Panc1 (cell line): ENCODE results near the gene RNASE11. TPM values are rescaled to one million over a fixed set of nuclear protein-coding genes. Genes with fewer than 3 reads are reported as not detected.

Experiments used
- ATAC-seq: fragments of 200-7000 bp; cut with Tn5 transposase; 2 replicates; pipeline ENCODE4 v1.9.1; 2020; ENCODE audit warnings: mild to moderate bottlenecking, moderate library complexity
- BruUV-seq: library from RNA; stranded (reverse); fragments of 400-500 nt; replicated peaks from 2 replicates; lab custom pipeline; 2021; lab: Mats Ljungman, UMichigan
- CTCF ChIA-PET: fragments of 300-600 bp; sonication (Branson Sonifier 250); formaldehyde crosslinking; loops from one replicate; lab custom pipeline; 2022; ENCODE audit warnings: antibody characterized with exemption; lab: Charles Lee
- POLR2A ChIA-PET: fragments of 300-600 bp; sonication (Branson Sonifier 250); formaldehyde crosslinking; loops from one replicate; lab custom pipeline; 2022; ENCODE audit warnings: antibody characterized with exemption; lab: Charles Lee
- DNase-seq: peaks from one replicate; pipeline ENCODE4 v3.0.0-alpha.2; 2010; ENCODE audit warnings: low read depth, low spot score
- H3K27ac ChIP-seq: 2 replicates; pipeline ENCODE4 v1.5.1; 2011; ENCODE audit warnings: mild to moderate bottlenecking, low read length, inconsistent platforms
- H3K27me3 ChIP-seq: fragments of 200-500 bp; sonication (Bioruptor generic); 2 replicates; pipeline ENCODE4 v1.6.0; 2014; ENCODE audit warnings: low read length, inconsistent platforms; ENCODE audit not compliant: control insufficient read depth, insufficient read depth
- H3K36me3 ChIP-seq: fragments of 200-500 bp; sonication (Bioruptor generic); 2 replicates; pipeline ENCODE4 v1.5.1; 2014; ENCODE audit warnings: inconsistent platforms, mild to moderate bottlenecking, low read length, moderate library complexity; ENCODE audit not compliant: control insufficient read depth, insufficient read depth
- H3K4me1 ChIP-seq: 2 replicates; pipeline ENCODE4 v1.5.1; 2011; ENCODE audit warnings: inconsistent platforms, mild to moderate bottlenecking, low read length, moderate library complexity; ENCODE audit not compliant: control insufficient read depth, insufficient read depth
- H3K4me3 ChIP-seq, 2 experiments: 2 replicates each; pipeline ENCODE4 v1.5.1; 2011 to 2012; ENCODE audit warnings: low read depth in 2 of 2, low read length in 2 of 2, mild to moderate bottlenecking in 2 of 2, inconsistent platforms in 1 of 2, moderate library complexity in 1 of 2
- H3K9me3 ChIP-seq: fragments of 200-500 bp; sonication (Bioruptor generic); 2 replicates; pipeline ENCODE4 v1.5.1; 2014; ENCODE audit warnings: low read depth, mild to moderate bottlenecking, inconsistent platforms, low read length, moderate library complexity; ENCODE audit not compliant: control insufficient read depth, insufficient read depth
- CTCF ChIP-seq: fragments of 450-650 bp; IDR thresholded peaks from 2 replicates; pipeline ENCODE4 v1.5.1; 2017; ENCODE audit warnings: mild to moderate bottlenecking
- POLR2AphosphoS5 ChIP-seq: IDR thresholded peaks from 2 replicates; pipeline ENCODE4 v1.6.1; 2012; ENCODE audit warnings: mild to moderate bottlenecking, low read depth, low read length, moderate library complexity
- SIN3A ChIP-seq: IDR thresholded peaks from 2 replicates; pipeline ENCODE4 v1.6.1; 2012; ENCODE audit warnings: low read depth, mild to moderate bottlenecking, low read length, moderate library complexity, borderline replicate concordance; ENCODE audit not compliant: insufficient read depth
- TCF7L2 ChIP-seq: IDR thresholded peaks from 2 replicates; pipeline ENCODE4 v1.6.1; 2011; ENCODE audit warnings: mild to moderate bottlenecking, low read depth, low read length, inconsistent platforms
- in situ Hi-C: cut with HindIII; loops from 2 replicates; pipeline ENCODE4 v1.10.0; 2016; ENCODE audit warnings: low sequenced_read_pairs, low pct_unique_long_range_greater_than_20kb
- intact Hi-C: fragments of 100-400 bp; cut with micrococcal nuclease; formaldehyde crosslinking; loops from one replicate; pipeline ENCODE4 v1.10.0; 2022; ENCODE audit not compliant: unreplicated experiment
- total RNA-seq: library from RNA; stranded (reverse); gene quantifications from one replicate; pipeline ENCODE4 v1.2.1, GENCODE V29; 2021; ENCODE audit not compliant: unreplicated experiment
- TF ChIP-seq, protein P1 (sequence below), 2 experiments: IDR thresholded peaks; 2 replicates each; pipeline ENCODE4 v1.6.1; 2011 to 2012; ENCODE audit warnings: low read depth in 2 of 2, control low read depth in 1 of 2, low read length in 1 of 2, mild to moderate bottlenecking in 1 of 2, moderate library complexity in 1 of 2; ENCODE audit not compliant: insufficient read depth in 1 of 2

RNASE11 gene
- total RNA-seq, 1 experiment from 2014 or later, result not detected

GRCh38 chr14:20608383-20609110, 20.7 kb upstream of the RNASE11 start:
- no peak overlapping the region for H3K4me3 ChIP-seq
- CTCF ChIA-PET, result interaction anchor here (0.5 to 0.7 kb wide), 2 partner anchors 42 to 198 kb away, joined by 3 to 4 read pairs; no protein-coding TSS in a partner anchor
- intact Hi-C loops, result loop anchor here (5.0 kb wide), 3 partner anchors 76 to 281 kb away; no protein-coding TSS in a partner anchor

DNA sequence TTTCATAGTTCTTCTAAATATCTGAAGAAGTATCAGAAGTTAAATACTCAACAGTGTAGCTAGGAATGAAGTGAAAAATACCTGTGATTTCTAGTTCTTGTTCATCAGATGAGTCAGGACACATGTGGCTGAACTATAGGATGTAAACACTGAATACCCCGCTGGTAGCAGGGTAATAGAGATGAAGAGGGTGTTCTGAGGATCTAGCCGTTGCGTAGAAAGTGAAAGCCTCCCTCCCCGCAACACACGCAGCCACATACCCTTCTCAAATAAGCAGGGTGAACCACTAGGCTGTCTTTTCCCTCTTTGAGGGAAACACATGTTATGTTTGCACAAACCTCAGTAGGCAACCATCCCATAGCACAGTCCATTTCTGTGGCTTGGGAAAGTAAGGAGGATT, 19.8 kb upstream of the RNASE11 start:
- no peaks in the 10 kb centered on the region for H3K36me3 ChIP-seq
- no peak for TF ChIP-seq SIN3A
- TF ChIP-seq CTCF, result no peak
- TF ChIP-seq, protein P1, sequence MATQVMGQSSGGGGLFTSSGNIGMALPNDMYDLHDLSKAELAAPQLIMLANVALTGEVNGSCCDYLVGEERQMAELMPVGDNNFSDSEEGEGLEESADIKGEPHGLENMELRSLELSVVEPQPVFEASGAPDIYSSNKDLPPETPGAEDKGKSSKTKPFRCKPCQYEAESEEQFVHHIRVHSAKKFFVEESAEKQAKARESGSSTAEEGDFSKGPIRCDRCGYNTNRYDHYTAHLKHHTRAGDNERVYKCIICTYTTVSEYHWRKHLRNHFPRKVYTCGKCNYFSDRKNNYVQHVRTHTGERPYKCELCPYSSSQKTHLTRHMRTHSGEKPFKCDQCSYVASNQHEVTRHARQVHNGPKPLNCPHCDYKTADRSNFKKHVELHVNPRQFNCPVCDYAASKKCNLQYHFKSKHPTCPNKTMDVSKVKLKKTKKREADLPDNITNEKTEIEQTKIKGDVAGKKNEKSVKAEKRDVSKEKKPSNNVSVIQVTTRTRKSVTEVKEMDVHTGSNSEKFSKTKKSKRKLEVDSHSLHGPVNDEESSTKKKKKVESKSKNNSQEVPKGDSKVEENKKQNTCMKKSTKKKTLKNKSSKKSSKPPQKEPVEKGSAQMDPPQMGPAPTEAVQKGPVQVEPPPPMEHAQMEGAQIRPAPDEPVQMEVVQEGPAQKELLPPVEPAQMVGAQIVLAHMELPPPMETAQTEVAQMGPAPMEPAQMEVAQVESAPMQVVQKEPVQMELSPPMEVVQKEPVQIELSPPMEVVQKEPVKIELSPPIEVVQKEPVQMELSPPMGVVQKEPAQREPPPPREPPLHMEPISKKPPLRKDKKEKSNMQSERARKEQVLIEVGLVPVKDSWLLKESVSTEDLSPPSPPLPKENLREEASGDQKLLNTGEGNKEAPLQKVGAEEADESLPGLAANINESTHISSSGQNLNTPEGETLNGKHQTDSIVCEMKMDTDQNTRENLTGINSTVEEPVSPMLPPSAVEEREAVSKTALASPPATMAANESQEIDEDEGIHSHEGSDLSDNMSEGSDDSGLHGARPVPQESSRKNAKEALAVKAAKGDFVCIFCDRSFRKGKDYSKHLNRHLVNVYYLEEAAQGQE (IDR thresholded peaks at IDR 0.05; ENCODE audit: insufficient read depth in 1 of 2, low read depth in 2 of 2, low read length in 1 of 2), result no peak
- no peaks in the 10 kb centered on the region for H3K27me3 ChIP-seq
- ATAC-seq (no peak), DNase-seq (no peak)
- BruUV-seq, result no TSS peak
- intact Hi-C loops (loop anchor here (5.0 kb wide), 3 partner anchors 75 to 280 kb away; no protein-coding TSS in a partner anchor), in situ Hi-C loops (no loop called here)
- no peak overlapping the region for H3K27ac ChIP-seq
- H3K4me3 ChIP-seq, result no peak overlapping the region
- CTCF ChIA-PET, result interaction anchor here (1.0 kb wide), 1 partner anchor 120 kb away, joined by 3 read pairs; no protein-coding TSS in a partner anchor
- POLR2A ChIA-PET, result no interaction called here
- H3K4me1 ChIP-seq, result peaks cover 13% of the 10 kb centered on the region
- no peaks in the 10 kb centered on the region for H3K9me3 ChIP-seq

More at GRCh38 chr14:20608383-20609110, 20.7 kb upstream of the RNASE11 start:
- ATAC-seq, result no peak
- POLR2A ChIA-PET, result no interaction called here
- H3K4me1 ChIP-seq, result peaks cover 16% of the 10 kb centered on the region
- TF ChIP-seq SIN3A (no peak), POLR2AphosphoS5 (no peak), TCF7L2 (no peak), CTCF (no peak)
- TF ChIP-seq, protein P1 (IDR thresholded peaks at IDR 0.05; ENCODE audit: insufficient read depth in 1 of 2, low read depth in 2 of 2, low read length in 1 of 2), result no peak
- H3K27ac ChIP-seq, result no peak overlapping the region
- BruUV-seq, result no TSS peak
- no peaks in the 10 kb centered on the region for H3K27me3 ChIP-seq
- no peak for DNase-seq
- no peaks in the 10 kb centered on the region for H3K9me3 ChIP-seq
- in situ Hi-C loops, result no loop called here
- H3K36me3 ChIP-seq, result no peaks in the 10 kb centered on the region
